Right lobe of liver (tissue), 4 donors: Measurements from ENCODE around the gene ZFAND3.

Experiments used
- POLR2A ChIP-seq: fragments of 450-650 bp; IDR thresholded peaks from one replicate; pipeline ENCODE4 v1.6.1; 2017; ENCODE audit warnings: antibody characterized with exemption, mild to moderate bottlenecking
- TF ChIP-seq, protein P1 (sequence below), 4 donors: fragments of 200-600 bp in 3 of 4; fragments of 450-650 bp in 1 of 4; IDR thresholded peaks; one replicate each; pipeline versions ENCODE4 v1.5.1 to v1.8.0; 2016 to 2022; ENCODE audit warnings: antibody characterized with exemption in 4 of 4, mild to moderate bottlenecking in 2 of 4
- donor health status: DM: no; HTN: no; CAD: no.
- donor health status: DM: no; HTN: no; CAD: no.
- donor health status: DM: no; HTN: yes; CAD: no.

DNA sequence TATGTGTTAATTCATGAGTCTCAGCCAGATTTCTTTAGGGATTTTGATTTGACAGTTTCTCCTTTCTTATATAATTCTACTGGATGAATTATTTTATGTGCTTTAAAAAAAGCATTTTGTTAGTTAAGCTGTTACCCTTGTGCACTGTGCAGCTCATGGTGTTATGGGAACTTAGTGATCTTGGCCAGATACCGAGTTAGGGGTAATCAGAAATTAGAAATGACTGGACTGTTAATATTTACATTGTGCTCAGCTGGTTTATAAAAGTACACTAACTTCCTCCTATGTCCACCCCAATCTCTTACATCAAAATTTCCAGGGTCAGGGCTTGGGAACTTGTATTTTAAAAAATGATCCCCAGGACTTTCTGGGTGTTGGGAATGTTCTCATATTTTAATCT lies 260.0 kb downstream of the ZFAND3 start:
- TF ChIP-seq POLR2A, result no peak
- TF ChIP-seq, protein P1, sequence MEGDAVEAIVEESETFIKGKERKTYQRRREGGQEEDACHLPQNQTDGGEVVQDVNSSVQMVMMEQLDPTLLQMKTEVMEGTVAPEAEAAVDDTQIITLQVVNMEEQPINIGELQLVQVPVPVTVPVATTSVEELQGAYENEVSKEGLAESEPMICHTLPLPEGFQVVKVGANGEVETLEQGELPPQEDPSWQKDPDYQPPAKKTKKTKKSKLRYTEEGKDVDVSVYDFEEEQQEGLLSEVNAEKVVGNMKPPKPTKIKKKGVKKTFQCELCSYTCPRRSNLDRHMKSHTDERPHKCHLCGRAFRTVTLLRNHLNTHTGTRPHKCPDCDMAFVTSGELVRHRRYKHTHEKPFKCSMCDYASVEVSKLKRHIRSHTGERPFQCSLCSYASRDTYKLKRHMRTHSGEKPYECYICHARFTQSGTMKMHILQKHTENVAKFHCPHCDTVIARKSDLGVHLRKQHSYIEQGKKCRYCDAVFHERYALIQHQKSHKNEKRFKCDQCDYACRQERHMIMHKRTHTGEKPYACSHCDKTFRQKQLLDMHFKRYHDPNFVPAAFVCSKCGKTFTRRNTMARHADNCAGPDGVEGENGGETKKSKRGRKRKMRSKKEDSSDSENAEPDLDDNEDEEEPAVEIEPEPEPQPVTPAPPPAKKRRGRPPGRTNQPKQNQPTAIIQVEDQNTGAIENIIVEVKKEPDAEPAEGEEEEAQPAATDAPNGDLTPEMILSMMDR (IDR thresholded peaks at IDR 0.05), result no peak
